ENCODE measurements around the gene RARG.

Gene RARG

GRCh38 chr12:53231921-53232645, at the start of gene RARG:
Gene RARG, minus strand, starts transcription at chr12:53232209. Its CDS starts 4,664 bp downstream, at chr12:53227545.
- peak; percentile 66 for DNase-seq (ENCODE audit: low read depth)

DNA sequence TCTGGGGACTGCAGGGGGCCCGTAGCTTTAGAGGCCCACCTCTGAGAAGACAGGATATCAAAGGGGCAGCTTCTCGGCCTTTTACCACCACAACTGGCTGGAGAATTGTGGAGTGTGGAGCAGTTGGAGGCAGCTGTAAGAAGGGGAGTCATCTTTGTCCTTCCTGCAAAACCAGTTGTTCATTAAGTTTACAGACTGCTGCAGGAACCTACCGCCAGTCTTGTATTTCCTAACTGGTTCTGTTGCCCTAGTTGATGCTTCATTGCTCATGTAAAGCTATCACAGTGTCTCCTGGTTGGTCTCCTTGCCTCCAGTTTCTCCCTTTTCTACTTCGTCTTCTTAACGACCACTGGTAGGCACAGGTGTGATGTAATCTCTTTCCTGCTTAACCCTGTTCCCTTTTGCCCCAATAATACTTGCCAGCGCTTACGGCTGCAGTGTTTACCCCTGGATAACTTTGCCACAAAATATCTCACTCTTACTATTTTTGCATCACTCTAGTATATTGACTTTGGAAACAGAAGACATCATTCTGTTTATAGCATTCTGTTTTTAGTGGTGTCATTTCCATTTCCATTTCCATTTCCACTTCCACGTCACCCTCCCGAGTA, 48.0 kb upstream of the RARG start:
- DNase-seq (ENCODE audit: low read depth), result no peak

DNA sequence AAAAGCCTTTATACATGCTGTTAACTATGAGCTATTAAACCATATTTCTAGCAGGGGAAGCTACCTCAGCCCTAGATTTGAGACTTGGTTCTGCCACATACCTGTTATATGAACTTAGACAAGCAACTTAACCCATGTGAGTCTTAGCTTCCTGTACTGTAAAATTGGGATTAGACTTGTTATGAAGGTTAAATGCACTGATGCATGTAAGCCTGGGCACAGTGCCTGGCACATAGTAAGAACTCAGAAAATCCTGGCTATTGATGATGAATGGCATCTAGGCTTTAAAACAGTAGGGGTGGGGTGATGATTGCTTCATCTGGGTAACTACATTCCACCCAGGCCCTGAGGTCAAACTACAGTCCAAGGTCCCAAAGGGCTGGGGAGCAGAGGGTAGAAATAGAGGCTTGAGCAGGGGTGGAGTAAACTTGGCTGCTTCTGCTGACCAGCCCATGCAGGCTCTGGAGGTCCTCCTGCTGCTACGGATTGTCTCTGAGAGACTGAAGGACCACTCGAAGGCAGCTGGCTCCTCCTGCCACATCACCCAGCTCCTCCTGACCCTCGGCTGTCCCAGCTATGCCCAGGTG, 47.4 kb upstream of the RARG start:
- no peak for DNase-seq (ENCODE audit: low read depth)

- DNase-seq (ENCODE audit: low read depth), result no peak
Measured at GRCh38 chr12:53277981-53278380, 46.0 kb upstream of the RARG start.

- no peak for DNase-seq (ENCODE audit: low read depth)
Measured at GRCh38 chr12:53276511-53276910, 44.5 kb upstream of the RARG start.

DNA sequence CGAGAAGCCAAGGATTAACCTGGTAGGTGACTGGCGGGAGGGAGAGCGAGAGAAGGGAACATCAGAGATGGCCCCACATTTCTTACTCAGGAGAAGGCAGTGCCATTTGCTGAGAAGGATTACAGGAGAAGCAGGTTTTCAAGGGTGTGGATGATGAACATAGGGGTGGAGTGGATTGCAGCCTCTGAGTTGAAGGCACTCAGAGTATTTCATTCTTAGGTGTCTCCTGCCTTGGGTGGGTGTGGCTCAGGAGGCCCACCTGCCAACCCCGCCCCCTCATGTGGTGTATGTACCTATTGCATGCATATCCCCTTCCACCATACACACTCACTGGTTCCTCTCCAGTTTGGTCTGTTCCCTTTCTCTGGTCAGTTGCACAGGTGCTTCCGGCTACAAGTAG, 42.4 kb upstream of the RARG start:
- no peak for DNase-seq (ENCODE audit: low read depth)

DNA sequence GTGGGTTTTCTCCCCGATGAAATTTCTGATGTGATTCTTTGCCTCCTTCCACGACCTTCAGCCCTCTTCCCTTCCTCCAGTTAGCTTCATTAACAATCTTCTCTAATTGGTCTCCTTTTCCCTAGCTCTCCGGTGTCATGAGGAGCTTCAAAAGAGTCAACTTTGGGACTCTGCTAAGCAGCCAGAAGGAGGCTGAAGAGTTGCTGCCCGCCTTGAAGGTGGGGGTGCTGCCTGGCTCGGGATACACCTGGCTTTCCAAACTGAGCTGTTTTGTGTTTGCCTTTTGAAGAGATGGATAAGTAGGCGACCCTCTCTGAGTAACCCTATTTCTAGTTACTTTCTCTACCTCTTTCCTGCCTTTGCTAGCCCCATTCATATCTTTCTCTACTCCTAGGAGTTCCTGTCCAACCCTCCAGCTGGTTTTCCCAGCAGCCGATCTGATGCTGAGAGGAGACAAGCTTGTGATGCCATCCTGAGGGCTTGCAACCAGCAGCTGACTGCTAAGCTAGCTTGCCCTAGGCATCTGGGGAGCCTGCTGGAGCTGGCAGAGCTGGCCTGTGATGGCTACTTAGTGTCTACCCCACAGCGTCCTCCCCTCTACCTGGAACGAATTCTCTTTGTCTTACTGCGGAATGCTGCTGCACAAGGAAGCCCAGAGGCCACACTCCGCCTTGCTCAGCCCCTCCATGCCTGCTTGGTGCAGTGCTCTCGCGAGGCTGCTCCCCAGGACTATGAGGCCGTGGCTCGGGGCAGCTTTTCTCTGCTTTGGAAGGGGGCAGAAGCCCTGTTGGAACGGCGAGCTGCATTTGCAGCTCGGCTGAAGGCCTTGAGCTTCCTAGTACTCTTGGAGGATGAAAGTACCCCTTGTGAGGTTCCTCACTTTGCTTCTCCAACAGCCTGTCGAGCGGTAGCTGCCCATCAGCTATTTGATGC, 36.9 kb upstream of the RARG start:
- DNase-seq (ENCODE audit: low read depth), result no peak

GRCh38 chr12:53267999-53268629, 36.1 kb upstream of the RARG start, which contains the start of gene ESPL1:
Gene ESPL1, plus strand, starts transcription at chr12:53268299. Its CDS starts 468 bp downstream, at chr12:53268767.
- DNase-seq (ENCODE audit: low read depth), result peak; percentile 75

- DNase-seq (ENCODE audit: low read depth), result no peak
Measured at GRCh38 chr12:53267306-53267998, 35.4 kb upstream of the RARG start.

- no peak for DNase-seq (ENCODE audit: low read depth)
Measured at GRCh38 chr12:53265783-53266182, 33.8 kb upstream of the RARG start.

DNA sequence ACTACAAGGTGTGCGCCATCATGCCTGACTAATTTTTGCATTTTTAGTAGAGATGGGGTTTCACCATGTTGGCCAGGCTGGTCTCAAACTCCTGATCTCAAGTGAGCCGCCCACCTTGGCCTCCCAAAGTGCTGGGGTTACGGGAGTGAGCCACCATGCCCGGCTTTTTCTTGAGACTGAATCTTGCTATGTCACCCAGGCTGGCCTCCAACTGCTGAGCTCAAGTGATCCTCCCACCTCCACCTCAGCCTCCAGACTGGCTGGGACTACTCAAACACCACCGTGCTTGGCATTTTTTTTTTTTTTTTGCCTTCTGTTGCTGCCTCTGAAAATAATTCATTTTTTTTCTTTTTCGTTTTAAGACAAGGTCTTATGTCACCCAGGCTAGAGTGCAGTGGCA, 27.9 kb upstream of the RARG start:
- no peak for DNase-seq (ENCODE audit: low read depth)

DNA sequence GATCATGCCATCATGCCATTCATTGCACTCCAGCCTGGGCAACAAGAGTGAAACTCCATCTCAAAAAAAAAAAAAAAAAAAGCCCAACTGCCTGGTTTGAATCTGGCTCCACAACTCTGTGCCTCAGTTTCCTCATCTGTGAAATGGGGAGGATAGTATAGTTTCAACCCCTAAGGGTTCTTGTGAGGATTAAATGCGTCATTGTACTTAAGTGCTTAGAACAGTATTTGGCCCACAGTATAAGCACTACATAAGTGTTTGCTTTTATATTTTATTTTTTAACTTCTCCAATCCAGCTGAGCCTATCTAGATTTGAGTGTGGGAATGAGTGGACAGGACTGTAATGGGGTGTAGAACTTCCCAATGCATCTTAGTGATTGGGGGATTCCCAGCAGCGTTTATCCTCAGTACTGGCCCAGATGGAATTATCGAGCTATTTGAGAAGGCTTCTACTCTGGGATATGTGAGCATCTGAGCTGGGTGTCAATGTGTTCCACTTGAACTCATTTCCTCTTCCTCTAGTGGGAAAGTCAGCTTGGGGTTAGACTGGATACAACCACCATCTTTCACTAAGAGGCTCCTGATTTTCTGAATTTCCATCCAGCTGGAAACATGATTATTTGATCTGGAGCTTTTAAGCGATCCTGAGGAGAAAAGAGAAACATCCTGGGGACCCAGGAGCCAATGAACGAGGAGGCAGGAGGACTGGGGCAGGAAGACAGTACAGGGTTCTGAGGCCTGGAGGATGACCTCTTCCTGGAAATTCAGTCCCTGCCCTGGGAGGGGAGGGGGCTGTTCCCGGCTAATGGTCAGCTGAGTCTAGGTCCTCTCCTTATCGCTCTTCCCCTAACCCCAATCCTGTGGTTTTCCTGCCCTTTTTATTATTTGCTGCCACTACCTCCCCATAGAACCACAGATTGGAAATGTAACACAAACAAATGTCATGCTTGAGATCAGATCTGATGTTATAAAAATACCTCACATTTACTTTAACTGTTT, 26.8 kb upstream of the RARG start:
- DNase-seq (ENCODE audit: low read depth), result no peak

GRCh38 chr12:53255996-53256395, 24.0 kb upstream of the RARG start:
- DNase-seq (ENCODE audit: low read depth), result no peak

GRCh38 chr12:53254816-53255545, 23.0 kb upstream of the RARG start:
- DNase-seq (ENCODE audit: low read depth), result no peak

DNA sequence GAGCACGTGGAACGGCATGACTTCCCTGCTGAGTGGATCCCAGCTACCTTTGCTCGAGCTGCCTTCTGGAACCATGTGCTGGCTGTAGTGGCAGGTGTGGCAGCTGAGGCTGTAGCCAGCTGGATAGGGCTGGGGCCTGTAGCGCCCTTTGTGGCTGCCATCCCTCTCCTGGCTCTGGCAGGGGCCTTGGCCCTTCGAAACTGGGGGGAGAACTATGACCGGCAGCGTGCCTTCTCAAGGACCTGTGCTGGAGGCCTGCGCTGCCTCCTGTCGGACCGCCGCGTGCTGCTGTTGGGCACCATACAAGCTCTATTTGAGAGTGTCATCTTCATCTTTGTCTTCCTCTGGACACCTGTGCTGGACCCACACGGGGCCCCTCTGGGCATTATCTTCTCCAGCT, 21.3 kb upstream of the RARG start:
- no peak for DNase-seq (ENCODE audit: low read depth)

- no peak for DNase-seq (ENCODE audit: low read depth)
Measured at GRCh38 chr12:53252349-53252916, 20.4 kb upstream of the RARG start.

- DNase-seq (ENCODE audit: low read depth), result peak; percentile 55
Measured at GRCh38 chr12:53251477-53252348, 19.7 kb upstream of the RARG start.

- no peak for DNase-seq (ENCODE audit: low read depth)
Measured at GRCh38 chr12:53245286-53245685, 13.3 kb upstream of the RARG start.
